Naive thymus-derived CD4-positive, alpha-beta T cell (primary cell): Measurements from ENCODE around the gene LARGE1. TPM values are rescaled to one million over a fixed set of nuclear protein-coding genes. Genes with fewer than 3 reads are reported as not detected.
A peak's percentile ranks its signal among the peaks of the same experiment; 100 is the strongest.
"Not testable (repeated sequence)": the region's sequence is repeated elsewhere in the genome, so short reads cannot be mapped to it uniquely, and the experiment has no call there.

ENCODE experiments used
- ATAC-seq: fragments of 150-1000 bp; cut with Tn5 transposase; 2 replicates; pipeline ENCODE4 v1.10.0; 2021; ENCODE audit warnings: mild to moderate bottlenecking, moderate library complexity
- CTCF ChIA-PET: fragments of 350-600 bp; sonication (Branson Sonifier 250); formaldehyde crosslinking; loops from one replicate; lab custom pipeline; 2021; ENCODE audit warnings: antibody characterized with exemption; lab: Charles Lee
- POLR2A ChIA-PET: fragments of 350-600 bp; sonication (Branson Sonifier 250); formaldehyde crosslinking; loops from one replicate; lab custom pipeline; 2021; ENCODE audit warnings: antibody characterized with exemption, inconsistent platforms; lab: Charles Lee
- DNase-seq, 9 donors: peaks; one replicate each; pipeline versions ENCODE4 v3.0.0 to v3.0.0-alpha.2; 2020 to 2022; ENCODE audit warnings: mixed read lengths in 1 of 9
- H3K27ac ChIP-seq: one replicate; pipeline ENCODE4 v1.7.0; 2013; ENCODE audit warnings: mild to moderate bottlenecking, low read depth, low read length, moderate library complexity
- H3K27me3 ChIP-seq, 2 donors: one replicate each; pipeline ENCODE4 v1.7.0; 2013; ENCODE audit warnings: low read length in 2 of 2, mild to moderate bottlenecking in 2 of 2, moderate library complexity in 2 of 2; ENCODE audit not compliant: control insufficient read depth in 2 of 2, insufficient read depth in 2 of 2
- H3K36me3 ChIP-seq, 3 experiments: 1 replicate in 2 of 3; 2 replicates in 1 of 3; pipeline ENCODE4 v1.7.0; 2013; ENCODE audit warnings: low read length in 3 of 3, mild to moderate bottlenecking in 3 of 3, moderate library complexity in 1 of 3; ENCODE audit not compliant: insufficient read depth in 3 of 3, control insufficient read depth in 2 of 3
- H3K4me1 ChIP-seq, 2 donors: one replicate each; pipeline ENCODE4 v1.7.0; 2013; ENCODE audit warnings: low read length in 2 of 2, mild to moderate bottlenecking in 2 of 2, moderate library complexity in 1 of 2; ENCODE audit not compliant: control insufficient read depth in 2 of 2, insufficient read depth in 2 of 2
- H3K4me3 ChIP-seq: 2 replicates; pipeline ENCODE4 v1.7.0; 2013; ENCODE audit warnings: mild to moderate bottlenecking, low read length
- H3K9me3 ChIP-seq, 3 experiments: 1 replicate in 2 of 3; 2 replicates in 1 of 3; pipeline ENCODE4 v1.7.0; 2013; ENCODE audit warnings: low read length in 3 of 3; ENCODE audit not compliant: control insufficient read depth in 2 of 3
- H3K27ac Mint-ChIP-seq, 9 donors: one replicate each; pipeline ENCODE4 v1.8.0; 2020 to 2022; ENCODE audit warnings: mixed read lengths in 9 of 9, mild to moderate bottlenecking in 8 of 9, moderate library complexity in 5 of 9, inconsistent platforms in 2 of 9
- H3K27me3 Mint-ChIP-seq, 5 donors: one replicate each; pipeline ENCODE4 v1.8.0; 2021 to 2022; ENCODE audit warnings: mixed read lengths in 5 of 5, mild to moderate bottlenecking in 1 of 5
- H3K36me3 Mint-ChIP-seq, 5 donors: one replicate each; pipeline ENCODE4 v1.8.0; 2020 to 2022; ENCODE audit warnings: mixed read lengths in 5 of 5, mild to moderate bottlenecking in 3 of 5, inconsistent platforms in 1 of 5
- H3K4me1 Mint-ChIP-seq, 7 donors: one replicate each; pipeline ENCODE4 v1.8.0; 2020 to 2022; ENCODE audit warnings: mixed read lengths in 7 of 7, mild to moderate bottlenecking in 3 of 7, inconsistent platforms in 1 of 7
- H3K4me3 Mint-ChIP-seq, 10 donors: one replicate each; pipeline ENCODE4 v1.8.0; 2020 to 2022; ENCODE audit warnings: mild to moderate bottlenecking in 10 of 10, mixed read lengths in 10 of 10, moderate library complexity in 6 of 10, inconsistent platforms in 2 of 10
- H3K9me3 Mint-ChIP-seq, 11 donors: one replicate each; pipeline ENCODE4 v1.8.0; 2020 to 2022; ENCODE audit warnings: mixed read lengths in 11 of 11, mild to moderate bottlenecking in 4 of 11, inconsistent platforms in 1 of 11, moderate library complexity in 1 of 11
- intact Hi-C, 2 donors: fragments of 100-400 bp; cut with micrococcal nuclease; formaldehyde crosslinking; loops; one replicate each; pipeline ENCODE4 v1.15.1; 2023
- polyA plus RNA-seq, 2 donors: library from polyadenylated mRNA; unstranded; fragments of 300-500 nt; fragmentation: Illumina TruSeq; gene quantifications; one replicate each; pipeline ENCODE4 v1.2.3, GENCODE V29; 2021
- total RNA-seq, 6 experiments: library from RNA in 5 of 6; stranded (reverse) in 5 of 6; gene quantifications; 1 replicate in 5 of 6; 2 replicates in 1 of 6; pipeline ENCODE4 v1.2.3 and lab custom pipeline; 2021 to 2026

Gene LARGE1
- total and polyA plus RNA-seq, 7 experiments from 2014 or later, result 2.3 to 4.8 (median 3.0) TPM; not detected in 3

DNA sequence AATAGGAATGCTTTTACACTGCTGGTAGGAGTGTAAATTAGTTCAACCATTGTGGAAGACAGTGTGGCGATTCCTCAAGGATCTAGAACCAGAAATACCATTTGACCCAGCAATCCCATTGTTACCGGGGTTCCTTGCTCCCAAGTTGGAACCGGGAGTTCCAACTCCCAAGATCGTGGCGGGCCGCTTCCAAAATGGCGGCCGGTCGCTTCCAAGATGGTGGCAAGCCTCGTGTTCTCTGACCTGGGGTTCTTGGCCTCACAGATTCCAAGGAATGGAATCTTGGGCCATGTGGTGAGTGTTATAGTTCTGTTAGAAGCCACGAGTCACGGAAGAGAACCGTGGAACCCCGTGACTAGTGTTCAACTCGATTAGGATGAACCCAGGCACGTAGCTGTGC, 62.5 kb downstream of the LARGE1 start:
- H3K4me3 Mint-ChIP-seq, H3K27ac ChIP-seq, H3K36me3 ChIP-seq, H3K9me3 ChIP-seq, POLR2A ChIA-PET, CTCF ChIA-PET, H3K27ac Mint-ChIP-seq, ATAC-seq, H3K27me3 ChIP-seq, intact Hi-C loops, DNase-seq, H3K36me3 Mint-ChIP-seq, H3K27me3 Mint-ChIP-seq, H3K4me1 ChIP-seq, H3K4me3 ChIP-seq: not testable (repeated sequence)
- Mint-ChIP-seq H3K9me3 (peaks cover 0 to 19% (median 0%) of the 10 kb centered on the region in 11 donors), H3K4me1 (peaks cover 4 to 18% (median 13%) of the 10 kb centered on the region in 7 donors)

DNA sequence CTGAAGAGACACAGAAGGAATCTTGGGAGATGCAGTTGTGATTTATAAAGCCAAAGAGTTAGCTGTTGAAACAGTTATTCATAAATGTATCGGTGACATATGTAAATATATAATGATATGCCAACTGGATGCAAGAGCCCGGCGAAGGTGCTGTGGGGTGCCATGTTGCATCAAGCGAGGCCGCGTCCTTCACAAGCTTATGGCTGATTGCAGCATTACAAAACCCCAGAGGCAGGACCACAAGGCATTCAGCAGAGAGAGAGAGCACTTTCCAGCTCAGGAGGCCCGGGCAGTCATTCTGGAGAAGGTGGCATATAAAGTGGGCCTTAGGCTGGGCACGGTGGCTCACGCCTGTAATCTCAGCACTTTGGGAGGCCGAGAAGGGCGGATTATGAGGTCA, 65.6 kb downstream of the LARGE1 start:
- DNase-seq, result no peak
- no peaks in the 10 kb centered on the region for H3K27me3 ChIP-seq
- H3K36me3 Mint-ChIP-seq, result no peaks in the 10 kb centered on the region
- ChIA-PET POLR2A (no interaction called here), CTCF (no interaction called here)
- H3K4me1 Mint-ChIP-seq, result peaks cover 4 to 18% (median 13%) of the 10 kb centered on the region in 7 donors
- no peaks in the 10 kb centered on the region for H3K36me3 ChIP-seq
- H3K27me3 Mint-ChIP-seq, result no peaks in the 10 kb centered on the region
- H3K27ac Mint-ChIP-seq, result peak overlapping the region in 2 of 9 donors; percentile 58 to 59
- peaks cover 0 to 8% (median 0%) of the 10 kb centered on the region in 11 donors for H3K9me3 Mint-ChIP-seq
- H3K9me3 ChIP-seq, result no peaks in the 10 kb centered on the region
- H3K4me3 Mint-ChIP-seq, result peak overlapping the region in 5 of 10 donors; percentile 79 to 89 (median 83)
- intact Hi-C loops, result no loop called here
- H3K4me1 ChIP-seq, result no peaks in the 10 kb centered on the region
- no peak overlapping the region for H3K27ac ChIP-seq
- no peak overlapping the region for H3K4me3 ChIP-seq
- no peak for ATAC-seq

DNA sequence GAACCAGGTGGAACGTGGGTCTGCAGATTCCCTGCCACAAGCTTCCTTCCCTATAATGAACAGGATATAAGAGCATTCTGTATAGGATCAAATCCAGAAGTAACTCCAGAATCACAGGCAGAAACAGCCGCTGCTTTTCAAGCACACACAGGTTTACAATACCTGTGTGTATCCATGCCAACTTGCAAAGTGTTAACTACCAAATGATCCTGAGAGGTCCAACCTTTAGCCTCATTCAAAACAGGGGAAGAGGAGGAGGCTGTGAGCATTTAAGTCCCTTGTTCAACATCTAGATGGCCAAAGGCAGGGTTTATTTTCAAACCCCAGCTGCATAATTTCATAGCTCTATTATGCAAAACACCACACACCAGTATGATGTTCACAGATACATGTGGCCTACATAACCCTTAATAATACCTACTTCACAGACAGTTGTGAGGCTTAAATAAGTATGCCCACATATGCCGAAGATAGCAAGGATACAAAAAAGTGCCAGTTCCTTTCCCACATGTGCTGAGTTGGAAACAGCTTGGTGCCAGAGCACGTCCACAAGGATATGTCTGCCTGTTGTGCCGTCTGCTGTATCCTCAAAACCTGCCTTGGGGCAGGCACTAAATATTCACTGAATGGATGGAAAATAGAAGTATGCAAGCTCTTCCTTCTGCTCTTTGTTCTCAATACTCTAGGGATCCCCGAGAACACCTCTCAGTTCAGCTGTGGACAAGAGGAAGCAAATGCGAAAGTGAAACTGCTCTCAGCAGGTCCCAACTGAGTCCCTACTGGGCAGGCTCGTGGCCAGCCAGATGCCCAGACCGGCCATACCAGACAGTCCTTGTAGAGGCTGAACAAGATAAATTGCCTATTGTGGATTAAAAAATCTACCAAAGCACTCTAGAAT, 66.8 kb downstream of the LARGE1 start:
- Histone ChIP-seq H3K27me3 (no peaks in the 10 kb centered on the region), H3K27ac (no peak overlapping the region), H3K4me1 (no peaks in the 10 kb centered on the region), H3K4me3 (peak overlapping the region; percentile 62), H3K36me3 (no peaks in the 10 kb centered on the region), H3K9me3 (no peaks in the 10 kb centered on the region)
- Mint-ChIP-seq H3K36me3 (peaks cover 0 to 5% (median 0%) of the 10 kb centered on the region in 5 donors), H3K4me3 (peak overlapping the region; percentile 41 to 89 (median 82)), H3K27me3 (peaks cover 0 to 8% (median 0%) of the 10 kb centered on the region in 5 donors), H3K9me3 (peaks cover 0 to 5% (median 2%) of the 10 kb centered on the region in 11 donors), H3K4me1 (peaks cover 4 to 18% (median 13%) of the 10 kb centered on the region in 7 donors), H3K27ac (peak overlapping the region in 8 of 9 donors; percentile 1 to 72 (median 55))
- DNase-seq (no peak), ATAC-seq (peak; percentile 66)
- intact Hi-C loops, result no loop called here
- ChIA-PET POLR2A (no interaction called here), CTCF (no interaction called here)

DNA sequence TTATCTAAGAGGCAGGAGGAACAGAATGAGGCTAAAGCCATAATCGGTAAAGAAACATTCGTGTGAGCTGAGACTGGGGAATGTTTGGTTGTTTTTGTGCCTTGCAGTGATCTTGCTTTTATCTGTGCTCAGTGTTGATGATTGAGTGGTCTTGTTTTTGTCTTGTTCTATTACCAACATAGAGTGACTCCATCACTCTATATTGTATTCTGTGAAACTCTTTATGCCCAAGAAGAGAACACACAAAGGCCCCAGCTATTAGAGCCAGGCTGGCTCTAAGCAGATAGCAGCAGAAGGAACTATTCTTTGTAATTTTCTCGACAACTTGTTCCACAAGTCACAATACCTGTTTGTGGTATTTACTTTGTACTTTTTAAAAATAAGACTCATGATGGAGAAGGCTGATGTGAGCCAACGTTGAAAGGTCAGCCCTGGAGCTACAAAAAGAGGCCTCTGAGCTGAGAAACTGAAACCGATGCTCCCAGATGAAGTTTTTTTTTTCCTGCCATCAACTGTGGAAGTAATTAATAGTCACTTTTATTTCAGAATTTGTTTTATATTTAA, 68.4 kb downstream of the LARGE1 start:
- ATAC-seq, result no peak
- H3K27ac Mint-ChIP-seq, result no peak overlapping the region
- Histone ChIP-seq H3K9me3 (no peaks in the 10 kb centered on the region), H3K27ac (no peak overlapping the region), H3K4me1 (no peaks in the 10 kb centered on the region), H3K27me3 (no peaks in the 10 kb centered on the region), H3K36me3 (no peaks in the 10 kb centered on the region), H3K4me3 (no peak overlapping the region)
- DNase-seq, result no peak
- POLR2A ChIA-PET, result no interaction called here
- peaks cover 0 to 8% (median 0%) of the 10 kb centered on the region in 5 donors for H3K27me3 Mint-ChIP-seq
- peaks cover 4 to 18% (median 13%) of the 10 kb centered on the region in 7 donors for H3K4me1 Mint-ChIP-seq
- no peak overlapping the region for H3K4me3 Mint-ChIP-seq
- CTCF ChIA-PET, result no interaction called here
- intact Hi-C loops, result no loop called here
- peaks cover 0 to 15% (median 5%) of the 10 kb centered on the region in 11 donors for H3K9me3 Mint-ChIP-seq
- H3K36me3 Mint-ChIP-seq, result peaks cover 0 to 8% (median 0%) of the 10 kb centered on the region in 5 donors

DNA sequence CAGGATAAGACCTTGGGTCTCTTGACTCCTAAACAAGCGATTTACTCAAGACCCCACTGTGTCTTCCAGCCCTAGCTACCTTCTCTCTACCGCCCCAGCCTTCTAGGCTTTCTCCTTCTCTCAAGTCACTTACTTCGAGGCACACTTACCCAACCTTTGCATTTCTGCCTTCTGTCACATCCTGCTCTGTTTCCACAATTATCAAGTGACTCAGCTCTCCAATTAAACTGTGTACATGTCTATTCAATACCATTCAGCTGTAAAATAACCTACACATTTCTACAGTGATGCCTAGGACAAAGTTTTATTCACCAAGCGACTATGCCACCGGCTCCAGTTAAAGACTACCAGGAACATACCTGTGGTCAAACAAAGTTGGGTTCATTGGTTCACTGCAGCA, 69.0 kb downstream of the LARGE1 start:
- CTCF ChIA-PET, result no interaction called here
- DNase-seq (no peak), ATAC-seq (no peak)
- H3K27ac ChIP-seq, result no peak overlapping the region
- peaks cover 0 to 16% (median 6%) of the 10 kb centered on the region in 11 donors for H3K9me3 Mint-ChIP-seq
- intact Hi-C loops, result no loop called here
- H3K4me1 Mint-ChIP-seq, result peaks cover 4 to 18% (median 13%) of the 10 kb centered on the region in 7 donors
- no peaks in the 10 kb centered on the region for H3K9me3 ChIP-seq
- H3K36me3 Mint-ChIP-seq, result peaks cover 0 to 9% (median 0%) of the 10 kb centered on the region in 5 donors
- H3K4me3 Mint-ChIP-seq, result no peak overlapping the region
- H3K27ac Mint-ChIP-seq, result no peak overlapping the region
- peaks cover 0 to 8% (median 0%) of the 10 kb centered on the region in 5 donors for H3K27me3 Mint-ChIP-seq
- POLR2A ChIA-PET, result no interaction called here
- H3K4me3 ChIP-seq, result no peak overlapping the region
- no peaks in the 10 kb centered on the region for H3K4me1 ChIP-seq
- H3K36me3 ChIP-seq, result no peaks in the 10 kb centered on the region
- H3K27me3 ChIP-seq, result no peaks in the 10 kb centered on the region

DNA sequence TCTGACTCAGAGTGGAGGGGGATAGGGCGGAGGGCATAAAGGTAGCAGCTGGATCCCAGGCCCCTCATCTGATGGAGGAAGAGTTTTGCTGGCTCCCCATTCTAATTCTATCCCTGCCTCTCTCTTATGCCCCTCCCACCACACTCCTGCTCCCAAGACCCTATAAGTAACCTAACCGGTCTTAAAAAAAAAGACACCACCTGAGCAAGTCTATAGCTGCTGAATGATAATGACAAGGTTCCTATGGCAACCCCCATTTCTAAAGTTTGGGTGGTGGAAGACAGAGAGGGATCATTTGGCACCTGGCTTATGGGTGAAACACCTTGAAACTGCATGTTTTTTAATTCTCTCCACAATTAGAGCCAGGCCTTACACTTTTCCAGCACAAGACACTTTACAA, 69.6 kb downstream of the LARGE1 start:
- peaks cover 0 to 9% (median 0%) of the 10 kb centered on the region in 5 donors for H3K36me3 Mint-ChIP-seq
- no peaks in the 10 kb centered on the region for H3K4me1 ChIP-seq
- peaks cover 4 to 18% (median 13%) of the 10 kb centered on the region in 7 donors for H3K4me1 Mint-ChIP-seq
- H3K4me3 ChIP-seq, result no peak overlapping the region
- intact Hi-C loops, result no loop called here
- no peak for DNase-seq
- H3K9me3 Mint-ChIP-seq, result peaks cover 2 to 16% (median 7%) of the 10 kb centered on the region in 11 donors
- no peaks in the 10 kb centered on the region for H3K36me3 ChIP-seq
- no peaks in the 10 kb centered on the region for H3K27me3 ChIP-seq
- ATAC-seq, result no peak
- no peak overlapping the region for H3K27ac Mint-ChIP-seq
- POLR2A ChIA-PET, result no interaction called here
- CTCF ChIA-PET, result no interaction called here
- no peak overlapping the region for H3K4me3 Mint-ChIP-seq
- no peak overlapping the region for H3K27ac ChIP-seq
- no peaks in the 10 kb centered on the region for H3K9me3 ChIP-seq
- peaks cover 0 to 8% (median 0%) of the 10 kb centered on the region in 5 donors for H3K27me3 Mint-ChIP-seq
